GM10266 (cell line): Measurements from ENCODE around the gene L1TD1.

Experiments used
- DNase-seq: peaks from one replicate; pipeline ENCODE4 v3.0.0; 2012; ENCODE audit errors: extremely low spot score
- TF ChIP-seq, protein P1 (sequence below): IDR thresholded peaks from 2 replicates; pipeline ENCODE4 v1.5.1; 2012; ENCODE audit warnings: mild to moderate bottlenecking, low read depth; ENCODE audit not compliant: control insufficient read depth, insufficient read depth; ENCODE audit errors: missing control alignments

Gene L1TD1

DNA sequence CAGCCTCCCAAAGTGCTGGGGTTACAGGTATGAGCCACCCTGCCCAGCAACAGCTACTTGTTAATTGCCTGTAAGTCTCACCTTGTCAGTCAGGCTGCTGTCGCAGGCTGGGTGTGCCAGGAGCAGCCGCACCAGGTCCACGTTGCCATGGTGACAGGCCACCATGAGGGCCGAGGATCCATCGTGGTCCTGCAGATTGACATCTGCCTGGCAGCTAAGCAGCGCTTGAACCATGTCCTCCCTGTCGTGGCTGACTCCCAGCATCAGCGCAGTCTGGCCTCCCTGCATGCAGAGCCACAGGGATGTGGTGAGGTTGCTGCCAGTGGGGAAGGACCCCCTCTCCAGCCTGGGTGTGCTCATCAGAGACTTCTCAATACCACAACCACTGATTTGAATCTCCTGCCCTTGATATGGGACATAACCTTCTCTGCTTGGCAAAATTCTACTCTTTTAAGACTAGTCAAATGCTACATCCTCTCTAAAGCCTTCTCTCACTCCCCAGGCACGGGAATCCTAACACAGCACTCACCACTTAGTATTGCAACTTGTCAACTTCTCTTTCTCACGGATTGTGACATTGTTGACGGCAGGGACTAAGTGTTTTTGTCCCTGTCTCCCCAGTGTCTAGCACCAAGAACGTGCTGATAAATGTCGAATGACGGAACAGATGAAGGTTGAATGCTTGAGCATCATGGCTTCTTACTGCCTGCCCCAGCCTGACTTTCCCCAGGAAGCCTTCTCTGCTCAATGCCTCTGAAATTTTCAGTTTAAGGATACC is 52.9 kb downstream of the L1TD1 start:
- TF ChIP-seq, protein P1, sequence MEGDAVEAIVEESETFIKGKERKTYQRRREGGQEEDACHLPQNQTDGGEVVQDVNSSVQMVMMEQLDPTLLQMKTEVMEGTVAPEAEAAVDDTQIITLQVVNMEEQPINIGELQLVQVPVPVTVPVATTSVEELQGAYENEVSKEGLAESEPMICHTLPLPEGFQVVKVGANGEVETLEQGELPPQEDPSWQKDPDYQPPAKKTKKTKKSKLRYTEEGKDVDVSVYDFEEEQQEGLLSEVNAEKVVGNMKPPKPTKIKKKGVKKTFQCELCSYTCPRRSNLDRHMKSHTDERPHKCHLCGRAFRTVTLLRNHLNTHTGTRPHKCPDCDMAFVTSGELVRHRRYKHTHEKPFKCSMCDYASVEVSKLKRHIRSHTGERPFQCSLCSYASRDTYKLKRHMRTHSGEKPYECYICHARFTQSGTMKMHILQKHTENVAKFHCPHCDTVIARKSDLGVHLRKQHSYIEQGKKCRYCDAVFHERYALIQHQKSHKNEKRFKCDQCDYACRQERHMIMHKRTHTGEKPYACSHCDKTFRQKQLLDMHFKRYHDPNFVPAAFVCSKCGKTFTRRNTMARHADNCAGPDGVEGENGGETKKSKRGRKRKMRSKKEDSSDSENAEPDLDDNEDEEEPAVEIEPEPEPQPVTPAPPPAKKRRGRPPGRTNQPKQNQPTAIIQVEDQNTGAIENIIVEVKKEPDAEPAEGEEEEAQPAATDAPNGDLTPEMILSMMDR: no peak
- no peak for DNase-seq

DNA sequence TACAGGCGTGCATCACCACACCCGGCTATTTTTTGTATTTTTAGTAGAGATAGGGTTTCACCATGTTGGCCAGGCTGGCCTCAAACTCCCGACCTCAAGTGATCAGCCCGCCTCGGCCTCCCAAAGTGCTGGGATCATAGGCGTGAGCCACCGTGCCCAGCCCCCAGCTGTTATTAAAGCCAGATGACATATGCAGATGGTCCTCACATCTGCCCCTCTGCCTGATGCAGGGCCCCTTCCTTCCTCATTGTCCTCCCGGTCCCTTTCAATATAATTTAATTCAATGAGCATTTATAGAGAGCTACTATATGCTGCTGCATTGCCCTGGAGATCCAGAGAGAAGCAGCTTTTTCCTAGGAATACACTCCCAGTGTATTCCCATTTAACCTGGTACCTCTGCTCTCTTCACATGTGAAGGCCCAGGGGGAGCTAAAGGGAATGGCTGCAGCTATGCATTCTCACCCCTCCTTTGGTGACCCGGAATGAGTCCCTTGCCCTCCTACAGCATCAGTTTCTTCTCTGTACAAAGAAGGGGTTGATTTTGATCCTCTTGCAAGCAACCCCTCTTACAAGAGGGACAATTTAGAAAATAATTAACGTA is 55.6 kb downstream of the L1TD1 start:
- no peak for DNase-seq
- TF ChIP-seq, protein P1: no peak

DNA sequence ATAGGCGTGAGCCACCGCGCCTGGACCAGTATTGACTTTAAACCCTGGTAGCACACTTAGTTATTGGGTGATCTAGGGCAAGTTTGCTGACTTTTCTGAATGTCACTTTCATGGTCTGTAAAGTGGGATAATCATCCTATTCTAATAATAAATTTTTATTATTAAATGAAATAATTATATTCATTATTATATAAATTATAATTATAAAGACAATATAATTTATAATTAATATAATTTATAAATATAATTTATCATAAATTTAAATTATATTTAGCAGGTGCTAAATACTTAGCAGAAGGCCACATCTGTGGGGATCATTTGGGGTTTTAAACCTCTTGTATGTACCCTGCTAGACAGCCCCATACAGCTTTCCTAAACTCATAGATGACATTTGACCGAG is 64.9 kb downstream of the L1TD1 start:
- DNase-seq: no peak
- TF ChIP-seq, protein P1: no peak

DNA sequence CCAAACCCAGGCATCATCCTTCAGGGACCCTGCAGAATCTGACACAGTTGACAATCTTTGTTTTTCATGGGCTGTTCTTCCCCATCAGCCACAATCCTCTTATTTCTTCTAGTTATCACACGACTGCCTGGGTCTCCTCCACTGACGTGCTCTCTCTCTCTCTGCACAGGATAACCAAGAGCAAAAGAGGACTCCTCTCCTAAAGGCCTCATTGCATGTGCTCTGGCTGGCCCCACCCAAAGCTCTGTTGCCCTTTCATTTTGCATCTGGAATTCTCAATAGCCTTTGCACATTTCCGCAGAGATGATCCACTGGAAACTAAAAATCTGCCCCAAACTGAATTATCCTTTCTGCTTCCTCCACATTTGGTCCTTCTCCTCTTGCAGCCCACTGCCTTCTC is 66.0 kb downstream of the L1TD1 start:
- TF ChIP-seq, protein P1: no peak
- DNase-seq: no peak
